HL-60 (cell line): Measurements from ENCODE around the gene TCF23.

ENCODE experiments used
- GABPA ChIP-seq: IDR thresholded peaks from 2 replicates; pipeline ENCODE4 v1.6.1; 2012; ENCODE audit warnings: low read depth
- POLR2AphosphoS5 ChIP-seq: IDR thresholded peaks from 2 replicates; pipeline ENCODE4 v1.6.1; 2012; ENCODE audit warnings: low read depth
- SPI1 ChIP-seq: IDR thresholded peaks from 2 replicates; pipeline ENCODE4 v1.6.1; 2012; ENCODE audit warnings: low read depth, mild to moderate bottlenecking, borderline replicate concordance
- TF ChIP-seq, protein P1 (sequence below): IDR thresholded peaks from one replicate; pipeline ENCODE4 v1.5.1; 2011; ENCODE audit warnings: low read length, control low read depth, inconsistent platforms; ENCODE audit not compliant: insufficient read depth
- TF ChIP-seq, protein P2 (sequence below): IDR thresholded peaks from 2 replicates; pipeline ENCODE4 v1.6.1; 2012; ENCODE audit warnings: low read depth; ENCODE audit not compliant: insufficient replicate concordance

DNA sequence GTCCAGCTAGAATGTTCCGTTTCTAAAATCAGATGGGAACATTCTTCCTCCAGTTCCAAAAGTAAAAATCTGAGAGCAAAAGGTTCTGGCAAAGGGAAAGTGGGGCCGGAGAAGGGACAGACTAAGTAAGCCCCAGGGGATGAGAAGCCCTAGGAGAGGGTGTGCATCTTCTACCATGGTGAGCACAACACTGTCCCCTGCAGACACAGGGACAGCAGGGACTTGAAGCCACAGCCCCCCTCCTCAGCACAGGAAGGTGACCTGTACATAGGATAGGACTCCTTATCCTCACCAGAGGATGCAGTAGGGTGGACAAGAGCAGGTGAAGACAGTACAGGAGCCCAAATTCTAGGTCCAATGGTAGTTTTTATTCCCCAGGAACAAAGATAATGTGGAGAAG is 50.4 kb downstream of the TCF23 start:
- TF ChIP-seq, protein P1, sequence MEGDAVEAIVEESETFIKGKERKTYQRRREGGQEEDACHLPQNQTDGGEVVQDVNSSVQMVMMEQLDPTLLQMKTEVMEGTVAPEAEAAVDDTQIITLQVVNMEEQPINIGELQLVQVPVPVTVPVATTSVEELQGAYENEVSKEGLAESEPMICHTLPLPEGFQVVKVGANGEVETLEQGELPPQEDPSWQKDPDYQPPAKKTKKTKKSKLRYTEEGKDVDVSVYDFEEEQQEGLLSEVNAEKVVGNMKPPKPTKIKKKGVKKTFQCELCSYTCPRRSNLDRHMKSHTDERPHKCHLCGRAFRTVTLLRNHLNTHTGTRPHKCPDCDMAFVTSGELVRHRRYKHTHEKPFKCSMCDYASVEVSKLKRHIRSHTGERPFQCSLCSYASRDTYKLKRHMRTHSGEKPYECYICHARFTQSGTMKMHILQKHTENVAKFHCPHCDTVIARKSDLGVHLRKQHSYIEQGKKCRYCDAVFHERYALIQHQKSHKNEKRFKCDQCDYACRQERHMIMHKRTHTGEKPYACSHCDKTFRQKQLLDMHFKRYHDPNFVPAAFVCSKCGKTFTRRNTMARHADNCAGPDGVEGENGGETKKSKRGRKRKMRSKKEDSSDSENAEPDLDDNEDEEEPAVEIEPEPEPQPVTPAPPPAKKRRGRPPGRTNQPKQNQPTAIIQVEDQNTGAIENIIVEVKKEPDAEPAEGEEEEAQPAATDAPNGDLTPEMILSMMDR = no peak
- TF ChIP-seq, protein P2, sequence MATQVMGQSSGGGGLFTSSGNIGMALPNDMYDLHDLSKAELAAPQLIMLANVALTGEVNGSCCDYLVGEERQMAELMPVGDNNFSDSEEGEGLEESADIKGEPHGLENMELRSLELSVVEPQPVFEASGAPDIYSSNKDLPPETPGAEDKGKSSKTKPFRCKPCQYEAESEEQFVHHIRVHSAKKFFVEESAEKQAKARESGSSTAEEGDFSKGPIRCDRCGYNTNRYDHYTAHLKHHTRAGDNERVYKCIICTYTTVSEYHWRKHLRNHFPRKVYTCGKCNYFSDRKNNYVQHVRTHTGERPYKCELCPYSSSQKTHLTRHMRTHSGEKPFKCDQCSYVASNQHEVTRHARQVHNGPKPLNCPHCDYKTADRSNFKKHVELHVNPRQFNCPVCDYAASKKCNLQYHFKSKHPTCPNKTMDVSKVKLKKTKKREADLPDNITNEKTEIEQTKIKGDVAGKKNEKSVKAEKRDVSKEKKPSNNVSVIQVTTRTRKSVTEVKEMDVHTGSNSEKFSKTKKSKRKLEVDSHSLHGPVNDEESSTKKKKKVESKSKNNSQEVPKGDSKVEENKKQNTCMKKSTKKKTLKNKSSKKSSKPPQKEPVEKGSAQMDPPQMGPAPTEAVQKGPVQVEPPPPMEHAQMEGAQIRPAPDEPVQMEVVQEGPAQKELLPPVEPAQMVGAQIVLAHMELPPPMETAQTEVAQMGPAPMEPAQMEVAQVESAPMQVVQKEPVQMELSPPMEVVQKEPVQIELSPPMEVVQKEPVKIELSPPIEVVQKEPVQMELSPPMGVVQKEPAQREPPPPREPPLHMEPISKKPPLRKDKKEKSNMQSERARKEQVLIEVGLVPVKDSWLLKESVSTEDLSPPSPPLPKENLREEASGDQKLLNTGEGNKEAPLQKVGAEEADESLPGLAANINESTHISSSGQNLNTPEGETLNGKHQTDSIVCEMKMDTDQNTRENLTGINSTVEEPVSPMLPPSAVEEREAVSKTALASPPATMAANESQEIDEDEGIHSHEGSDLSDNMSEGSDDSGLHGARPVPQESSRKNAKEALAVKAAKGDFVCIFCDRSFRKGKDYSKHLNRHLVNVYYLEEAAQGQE = no peak
- no peak for TF ChIP-seq POLR2AphosphoS5
- no peak for TF ChIP-seq SPI1
- no peak for TF ChIP-seq GABPA
